ENCODE data around the gene CD320.
A peak's percentile ranks its signal among the peaks of the same experiment; 100 is the strongest.
"Not testable (repeated sequence)": the region's sequence is repeated elsewhere in the genome, so short reads cannot be mapped to it uniquely, and the experiment has no call there.

CD320 gene

DNA sequence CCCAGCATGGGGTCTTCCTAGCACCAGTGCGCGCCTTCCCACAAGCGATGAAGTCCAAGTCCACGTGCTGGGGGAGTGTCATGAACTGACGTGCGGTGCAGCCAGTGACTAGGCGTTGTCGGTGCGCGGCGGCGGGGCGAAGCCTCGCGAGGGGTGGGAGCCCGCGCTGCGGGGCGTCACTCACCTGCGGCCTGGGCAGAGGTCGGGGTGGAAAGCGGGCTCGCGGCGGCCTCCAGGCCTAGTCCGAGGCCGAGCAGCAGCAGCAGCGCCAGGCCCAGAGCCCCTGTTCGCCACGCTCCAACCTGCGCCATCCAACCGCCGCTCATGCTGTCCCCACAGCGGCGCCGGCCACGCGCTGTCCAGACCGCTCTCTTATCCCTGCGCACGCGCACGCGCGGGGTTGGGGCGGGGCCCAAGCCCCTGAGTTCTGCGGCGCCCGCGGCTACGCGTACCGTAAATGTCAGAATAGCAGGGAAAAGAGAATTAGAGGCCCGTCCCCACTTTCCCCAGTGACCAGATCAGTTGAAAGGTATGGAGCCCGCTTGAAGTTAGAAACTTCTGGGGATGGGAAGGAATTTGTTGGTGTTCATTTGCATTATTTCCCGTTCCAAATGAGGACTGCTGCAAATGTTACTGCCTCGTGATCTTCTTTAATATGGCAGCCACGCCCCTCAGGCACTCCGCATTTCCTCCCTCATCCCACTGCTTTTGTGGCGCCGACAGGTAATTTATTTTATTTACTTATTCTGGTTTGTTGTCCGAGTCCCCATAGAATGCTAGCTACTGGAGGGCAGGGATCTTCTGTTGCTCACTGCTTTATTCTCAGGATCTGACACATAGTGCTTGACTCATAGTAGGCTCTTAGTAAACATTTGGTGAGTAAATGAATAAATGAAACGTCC is at the start of gene CD320:
TSS of gene CD320 (minus strand) at position 394 of the 902 bp plus-strand sequence. CDS start at position 326, 68 bp downstream.
- peak within 1 kb of the TSS; percentile 59 for H3K4me3 ChIP-seq (ENCODE audit: low read length)
- peak; percentile 89 for DNase-seq (ENCODE audit: low read depth)
- TF ChIP-seq CTCF (IDR thresholded peaks at IDR 0.05; ENCODE audit: insufficient read depth, low read depth, low read length, missing control alignments) = no peak

DNA sequence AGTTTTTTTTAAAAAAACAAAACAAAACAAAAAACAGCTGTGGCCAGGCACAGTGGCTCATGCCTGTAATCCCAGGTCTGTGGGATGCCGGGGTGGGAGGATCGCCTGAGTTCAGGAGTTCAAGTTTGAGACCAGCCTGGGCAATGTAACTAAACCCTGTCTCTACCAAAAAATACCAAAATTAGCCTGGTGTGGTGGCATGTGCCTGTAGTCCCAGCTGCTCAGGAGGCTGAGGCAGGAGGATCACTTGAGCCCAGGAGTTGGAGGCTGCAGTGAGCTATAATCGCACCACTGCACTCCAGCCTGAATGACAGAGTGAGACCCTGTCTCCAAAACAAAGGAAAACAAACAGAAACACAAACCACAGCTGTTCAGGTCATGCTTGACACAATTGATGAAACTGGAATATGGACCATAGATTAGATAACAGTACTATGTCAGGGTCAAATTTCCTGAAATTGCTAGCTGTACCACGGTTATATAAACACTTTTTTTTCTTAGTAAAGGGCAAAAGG is 48.9 kb upstream of the CD320 start:
- no peak for TF ChIP-seq CTCF (IDR thresholded peaks at IDR 0.05; ENCODE audit: insufficient read depth, low read depth, low read length, missing control alignments)
- no peak for DNase-seq (ENCODE audit: low read depth)
- H3K4me3 ChIP-seq (ENCODE audit: low read length) = no peak overlapping the region

- H3K4me3 ChIP-seq (ENCODE audit: low read length) = no peak overlapping the region
- peak; percentile 78 for DNase-seq (ENCODE audit: low read depth)
- no peak for TF ChIP-seq CTCF (IDR thresholded peaks at IDR 0.05; ENCODE audit: insufficient read depth, low read depth, low read length, missing control alignments)
Measured at GRCh38 chr19:8355631-8356402, 47.7 kb upstream of the CD320 start.

DNA sequence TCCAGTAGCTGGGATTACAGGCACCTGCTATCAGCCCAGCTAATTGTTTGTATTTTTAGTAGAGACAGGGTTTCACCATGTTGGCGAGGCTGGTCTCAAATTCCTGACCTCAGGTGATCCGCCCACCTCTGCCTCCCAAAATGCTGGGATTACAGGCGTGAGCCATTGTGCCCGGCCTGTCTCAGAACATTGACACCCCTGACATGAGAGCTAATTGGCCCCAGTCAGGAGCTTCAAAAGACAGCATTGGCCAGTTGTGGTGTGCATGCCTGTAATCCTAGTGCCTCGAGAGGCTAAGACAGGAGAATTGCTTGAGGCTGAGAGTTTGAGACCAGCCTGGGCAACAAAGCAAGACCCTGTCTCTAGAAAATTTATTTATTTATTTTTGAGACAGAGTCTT is 44.7 kb upstream of the CD320 start:
- H3K4me3 ChIP-seq (ENCODE audit: low read length); DNase-seq (ENCODE audit: low read depth): not testable (repeated sequence)

GRCh38 chr19:8352134-8352827 is 44.1 kb upstream of the CD320 start:
- DNase-seq (ENCODE audit: low read depth) = no peak
- H3K4me3 ChIP-seq (ENCODE audit: low read length) = peak overlapping the region; percentile 8
- no peak for TF ChIP-seq CTCF (IDR thresholded peaks at IDR 0.05; ENCODE audit: insufficient read depth, low read depth, low read length, missing control alignments)

DNA sequence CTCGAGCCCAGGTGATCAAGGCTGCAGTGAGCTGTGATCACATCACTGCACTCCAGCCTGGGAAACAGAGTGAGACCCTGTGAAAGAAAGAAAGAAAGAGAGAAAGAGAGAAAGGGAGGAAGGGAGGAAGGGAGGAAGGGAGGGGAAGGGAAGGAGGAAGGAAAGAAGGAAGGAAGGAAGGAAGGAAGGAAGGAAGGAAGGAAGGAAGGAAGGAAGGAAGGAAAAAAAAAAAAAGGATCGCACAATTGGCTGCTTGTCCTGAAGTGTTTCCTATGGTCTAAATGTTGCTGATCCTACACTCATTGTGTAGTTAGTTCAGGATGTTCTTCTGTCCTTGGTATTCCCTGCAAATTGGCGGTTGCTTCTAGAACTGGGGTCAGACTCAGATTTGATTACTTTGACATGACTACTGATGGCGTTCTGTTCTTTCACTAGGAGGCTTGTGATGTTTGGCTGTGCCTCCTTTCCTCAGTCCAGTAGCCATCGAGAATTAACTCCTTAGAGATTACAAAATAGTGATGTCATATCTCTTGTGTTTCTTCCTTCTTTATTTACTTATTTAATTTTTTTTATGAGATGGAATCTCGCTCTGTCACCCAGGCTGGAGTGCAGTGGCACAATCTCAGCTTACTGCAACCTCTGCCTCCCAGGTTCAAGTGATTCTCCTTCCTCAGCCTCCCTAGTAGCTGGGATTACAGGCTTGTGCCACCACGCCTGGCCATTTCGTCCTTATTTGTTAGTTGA is 41.6 kb upstream of the CD320 start:
- H3K4me3 ChIP-seq (ENCODE audit: low read length); DNase-seq (ENCODE audit: low read depth): not testable (repeated sequence)

- TF ChIP-seq CTCF (IDR thresholded peaks at IDR 0.05; ENCODE audit: insufficient read depth, low read depth, low read length, missing control alignments) = no peak
- no peak for DNase-seq (ENCODE audit: low read depth)
- H3K4me3 ChIP-seq (ENCODE audit: low read length) = no peak overlapping the region
Measured at GRCh38 chr19:8343483-8343844, 35.3 kb upstream of the CD320 start.
